GM18505 (cell line): ENCODE results near the gene PLCD1.

Experiments
- ATAC-seq: cut with Tn5 transposase; IDR thresholded peaks from one replicate; pipeline ENCODE4 v1.9.1; 2021; ENCODE audit not compliant: unreplicated experiment
- POLR2A ChIP-seq: IDR thresholded peaks from 4 replicates; pipeline ENCODE4 v1.6.1; 2011; ENCODE audit warnings: borderline replicate concordance; ENCODE audit not compliant: insufficient read depth, insufficient read length; ENCODE audit errors: extremely low read depth

PLCD1 gene

DNA sequence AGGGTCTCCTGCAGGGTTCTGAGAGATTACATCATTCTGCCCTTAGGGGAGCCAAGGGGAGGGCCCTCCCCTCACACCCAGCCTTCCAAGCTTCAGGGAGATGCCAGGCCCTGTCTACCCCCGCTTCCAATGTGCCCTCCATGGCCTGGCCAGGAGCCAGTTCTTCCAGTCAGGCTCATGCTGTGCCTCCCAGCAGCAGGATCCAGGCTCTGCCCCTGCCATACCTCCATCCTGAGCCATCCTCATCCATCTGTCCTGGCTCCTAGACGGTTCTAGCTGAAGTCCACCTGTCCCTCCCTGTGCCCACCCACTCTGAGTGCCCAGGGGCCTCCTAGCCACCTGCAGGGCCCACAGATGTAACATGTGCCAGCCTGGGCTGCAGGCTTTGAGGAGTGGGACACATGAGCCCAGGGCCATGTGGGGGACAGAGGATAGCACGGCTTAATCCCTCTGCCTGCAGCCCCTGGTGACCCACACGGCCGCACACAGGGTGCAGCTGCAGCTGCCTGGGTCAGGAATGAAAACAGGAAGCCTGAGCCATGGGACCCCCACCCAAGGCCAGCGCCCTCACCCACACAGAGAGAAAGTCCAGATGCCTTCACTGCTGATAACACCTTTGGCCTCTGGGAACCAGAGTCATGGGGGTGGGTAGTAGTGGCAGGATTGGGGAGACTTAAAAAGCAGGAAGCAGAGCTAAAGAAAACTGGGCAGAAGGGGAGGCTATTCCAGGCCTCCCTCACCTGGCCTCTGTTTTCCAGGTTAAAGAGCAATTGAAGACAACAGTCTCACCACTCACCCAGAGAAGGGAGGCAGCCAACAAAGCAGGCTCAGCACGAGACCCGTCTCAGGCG is 11.8 kb downstream of the PLCD1 start:
- TF ChIP-seq POLR2A = no peak
- ATAC-seq = no peak

DNA sequence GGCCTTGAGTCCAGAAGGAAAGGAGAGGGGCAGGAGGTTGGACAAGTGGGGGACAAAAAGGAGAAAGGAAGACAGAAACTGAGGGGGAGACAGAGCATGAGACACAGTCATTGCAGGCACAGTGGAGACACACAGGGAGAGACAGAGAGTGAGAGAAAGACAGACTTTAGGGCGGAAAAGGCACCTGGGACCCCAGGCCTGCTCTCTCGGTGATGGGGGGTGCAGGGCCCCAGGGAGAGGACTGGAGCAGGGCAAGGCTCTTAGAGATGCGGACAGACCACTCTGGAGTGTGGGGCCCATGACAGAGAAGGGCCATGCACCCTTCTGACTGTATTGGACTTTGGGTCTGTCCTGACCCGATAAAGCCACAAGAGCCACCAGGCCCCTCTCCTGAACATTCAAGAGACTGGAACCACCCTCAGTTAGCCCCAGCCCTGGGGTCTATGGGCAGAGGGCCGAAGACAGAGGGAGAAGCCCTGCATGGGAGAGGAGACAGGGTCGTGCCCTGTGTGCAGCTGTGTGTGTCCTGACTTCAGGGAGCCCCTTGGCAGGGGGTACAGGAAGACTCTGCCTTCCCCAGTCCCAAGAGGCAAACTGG is 12.5 kb downstream of the PLCD1 start:
- TF ChIP-seq POLR2A = no peak
- no peak for ATAC-seq

DNA sequence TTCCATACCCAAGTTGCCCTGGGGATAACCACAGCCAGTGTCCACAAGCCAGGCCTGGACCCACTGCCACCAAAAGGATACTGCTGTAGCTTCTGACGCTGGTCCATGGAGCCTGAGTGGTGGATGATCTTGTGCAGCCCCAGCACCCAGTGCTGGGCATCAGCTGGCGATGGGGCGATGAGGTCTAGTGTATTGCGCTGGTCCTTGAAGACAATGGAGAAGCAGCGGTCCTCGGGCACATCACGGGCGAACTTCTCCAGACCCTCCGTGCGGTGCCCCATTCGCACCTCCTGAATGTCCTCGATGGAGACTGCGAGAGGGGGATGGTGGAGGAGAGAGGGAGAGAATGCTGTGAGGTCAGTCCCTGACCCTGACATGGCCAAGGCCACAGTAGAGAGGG is 13.0 kb downstream of the PLCD1 start:
- TF ChIP-seq POLR2A = no peak
- ATAC-seq = no peak

DNA sequence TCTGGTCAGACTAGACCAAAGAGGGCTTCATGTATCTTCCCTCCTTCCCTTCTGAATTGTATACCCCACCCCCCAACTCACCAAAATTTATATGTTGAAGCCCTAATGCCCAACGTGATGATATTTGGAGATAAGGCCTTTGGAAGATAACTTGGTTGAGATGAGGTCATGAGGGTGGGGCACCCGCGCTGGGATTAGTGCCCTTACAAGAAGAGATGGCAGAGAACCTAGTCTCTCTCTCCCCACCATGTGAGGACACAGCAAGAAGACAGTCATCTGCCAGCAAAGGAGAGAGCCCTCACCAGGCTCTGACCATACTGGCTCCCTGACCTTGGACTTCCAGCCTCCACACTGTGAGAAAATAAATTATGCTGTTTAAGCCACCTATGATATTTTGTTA is 13.5 kb downstream of the PLCD1 start:
- no peak for ATAC-seq
- TF ChIP-seq POLR2A = no peak

DNA sequence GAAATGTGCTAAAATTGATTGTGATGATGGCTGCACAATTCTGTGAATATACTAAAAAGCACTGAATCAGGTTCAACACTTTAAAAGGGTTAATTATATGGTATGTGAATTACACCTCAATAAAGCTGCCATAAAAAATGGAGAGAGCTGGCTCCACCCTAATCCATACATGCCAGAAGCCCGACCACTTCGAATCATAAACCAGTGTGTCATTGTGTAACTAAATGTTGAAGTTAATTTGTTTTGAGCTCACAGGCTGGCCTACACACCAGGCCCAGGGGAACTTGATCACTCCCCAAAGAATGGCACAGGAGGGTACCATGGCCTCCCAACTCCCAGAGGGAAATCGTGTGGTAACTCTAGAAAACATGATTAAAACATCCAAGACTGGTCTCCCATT is 14.0 kb downstream of the PLCD1 start:
- no peak for TF ChIP-seq POLR2A
- no peak for ATAC-seq

DNA sequence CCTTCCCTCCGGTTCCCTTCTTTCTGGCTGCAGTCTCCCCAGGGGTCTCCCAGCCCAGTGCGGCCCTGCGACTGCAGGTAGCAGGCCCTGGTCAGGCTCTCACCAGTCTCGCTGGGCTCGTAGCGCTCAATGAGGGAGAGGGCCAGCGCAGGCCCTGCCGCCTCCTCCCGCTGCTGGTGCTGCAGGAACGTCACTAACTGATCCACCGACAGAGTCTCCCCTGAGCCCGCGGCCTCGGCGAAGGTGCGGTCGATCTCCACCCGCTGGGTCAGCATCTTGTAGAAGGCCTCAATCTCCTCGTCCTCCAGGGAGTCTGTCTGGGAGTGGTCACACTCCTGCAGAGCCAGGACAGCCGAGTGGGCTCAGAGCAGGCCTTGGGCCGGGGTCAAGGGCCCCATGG is 18.3 kb downstream of the PLCD1 start:
- no peak for ATAC-seq
- no peak for TF ChIP-seq POLR2A

DNA sequence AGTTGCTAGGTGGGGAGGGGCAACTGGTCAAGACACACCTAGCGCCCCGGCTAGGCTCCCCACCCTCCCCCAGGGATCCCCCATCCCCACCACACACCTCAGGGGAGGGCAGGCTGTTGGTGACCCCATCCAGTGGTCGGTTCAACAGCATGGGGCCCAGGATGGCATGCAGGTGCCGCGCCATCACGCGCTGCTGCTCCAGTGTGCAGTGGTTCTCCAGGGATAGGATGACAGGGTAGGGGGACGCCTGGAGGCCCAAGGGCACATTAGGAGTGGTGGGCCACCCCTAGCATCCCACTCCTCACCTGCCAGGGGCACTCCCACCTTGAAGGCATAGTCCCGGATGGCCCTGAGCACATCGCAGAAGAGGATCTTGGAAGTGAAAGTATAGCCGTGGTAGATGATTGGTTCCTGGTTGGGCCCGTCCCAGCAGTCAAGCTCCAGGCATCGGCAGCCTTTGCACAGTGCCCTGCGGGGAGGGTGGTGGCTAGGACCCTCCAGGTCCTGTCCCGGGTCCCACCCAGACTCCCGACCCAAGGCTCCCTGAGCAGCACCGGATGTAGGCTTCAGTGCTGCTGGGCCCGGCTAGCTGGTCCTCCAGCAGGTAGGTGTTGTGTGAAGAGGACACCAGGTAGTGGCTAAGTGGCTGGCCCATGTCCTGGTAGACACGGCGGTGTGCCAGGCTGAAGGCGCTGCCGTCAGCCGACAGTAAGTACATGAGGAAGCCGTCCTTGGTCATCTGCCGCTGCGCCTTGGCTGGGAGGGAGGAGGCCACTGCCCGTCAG is 19.4 kb downstream of the PLCD1 start:
- no peak for ATAC-seq
- no peak for TF ChIP-seq POLR2A

DNA sequence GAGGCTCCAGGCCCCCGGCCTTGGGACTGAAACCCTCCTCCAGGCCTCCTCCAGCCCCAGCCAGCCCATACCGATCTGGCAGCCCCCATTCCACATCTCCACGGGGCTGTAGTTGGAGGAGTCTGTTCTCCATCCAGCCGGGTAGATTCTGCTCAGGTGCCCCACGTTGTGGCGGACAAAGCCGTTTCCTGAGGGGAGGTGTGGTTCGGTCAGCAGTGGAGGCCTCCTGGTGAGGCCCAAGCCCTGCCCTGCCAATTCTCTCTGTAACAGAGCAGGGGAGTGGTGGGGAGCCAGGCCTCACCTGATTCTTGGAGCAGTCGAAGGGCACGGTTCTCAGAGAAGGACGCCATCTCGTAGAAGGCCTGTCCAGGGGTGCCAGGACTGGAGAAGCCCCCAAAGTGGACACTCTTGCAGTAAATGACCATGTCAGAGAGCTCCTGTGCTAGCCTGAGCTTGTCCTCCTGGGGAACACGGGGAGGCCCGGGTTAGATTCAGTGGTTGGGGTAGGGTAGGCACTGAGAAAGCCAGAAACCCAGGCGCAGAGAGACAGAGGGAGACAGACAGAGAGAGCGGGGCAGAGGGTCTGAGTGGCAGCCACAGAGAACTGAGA is 20.4 kb downstream of the PLCD1 start:
- TF ChIP-seq POLR2A = no peak
- no peak for ATAC-seq

DNA sequence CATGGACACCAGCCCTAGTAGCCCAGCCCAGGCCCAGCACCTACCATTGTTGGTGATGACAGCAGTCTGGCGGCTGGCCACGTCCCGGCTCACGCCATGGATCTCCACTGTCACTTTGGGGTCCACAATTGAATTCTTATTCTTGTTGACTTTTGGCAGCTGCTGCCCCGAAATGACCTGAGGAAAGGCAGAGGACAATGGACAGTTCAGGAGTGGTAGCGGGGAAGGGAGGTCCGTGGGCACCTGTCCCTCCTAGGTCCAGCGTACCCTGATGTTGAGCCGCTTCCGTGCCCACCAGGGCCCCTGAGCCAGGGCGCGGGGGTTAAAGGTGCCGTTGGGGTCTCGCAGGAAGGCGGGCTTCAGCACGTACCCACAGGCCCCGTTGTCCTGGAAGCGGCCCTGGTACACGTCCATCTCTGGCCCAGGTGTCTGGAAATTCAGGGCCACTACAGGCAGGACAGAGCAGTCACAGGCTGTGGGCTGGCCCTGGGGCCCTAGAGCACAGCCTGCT is 21.2 kb downstream of the PLCD1 start:
- TF ChIP-seq POLR2A = no peak
- no peak for ATAC-seq

DNA sequence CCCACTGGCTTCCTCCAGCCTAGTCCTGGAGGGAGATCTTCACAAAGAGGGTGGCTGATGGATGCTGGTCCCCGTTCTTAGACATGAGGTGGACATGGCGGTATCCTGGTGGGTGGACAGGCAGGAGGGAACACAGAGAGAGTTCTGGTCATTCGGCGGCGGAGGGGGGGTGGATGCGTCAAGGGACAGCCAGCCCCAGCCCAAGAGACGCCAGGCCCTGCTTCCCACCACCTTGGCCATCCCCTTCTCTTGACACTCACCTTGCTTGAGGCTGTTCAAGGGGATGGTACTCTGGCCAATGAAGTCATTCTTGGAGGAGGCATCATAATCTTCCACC is 21.7 kb downstream of the PLCD1 start:
- ATAC-seq = no peak
- TF ChIP-seq POLR2A = no peak

DNA sequence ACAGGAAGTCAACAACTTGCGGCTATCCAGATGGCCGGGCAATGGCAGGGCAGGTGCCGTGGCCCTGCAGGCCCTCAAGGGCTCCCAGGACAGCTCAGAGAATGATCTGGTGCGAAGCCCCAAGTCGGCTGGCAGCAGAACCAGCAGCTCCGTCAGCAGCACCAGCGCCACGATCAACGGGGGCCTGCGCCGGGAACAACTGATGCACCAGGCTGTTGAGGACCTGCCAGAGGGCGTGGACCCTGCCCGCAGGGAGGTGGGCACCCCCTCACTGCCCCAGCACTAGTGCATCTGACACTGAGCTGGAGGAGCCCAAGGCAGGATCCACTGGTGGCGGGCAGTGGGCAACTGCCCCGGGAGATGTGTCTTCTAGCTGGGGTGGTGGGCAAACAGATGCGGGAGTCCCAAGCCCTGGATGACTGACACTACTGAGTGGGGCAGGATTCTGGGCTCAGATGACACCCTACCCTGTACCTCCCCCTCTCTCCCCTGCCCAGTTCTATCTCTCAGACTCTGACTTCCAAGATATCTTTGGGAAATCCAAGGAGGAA is 22.9 kb downstream of the PLCD1 start:
- TF ChIP-seq POLR2A = no peak
- ATAC-seq = no peak

DNA sequence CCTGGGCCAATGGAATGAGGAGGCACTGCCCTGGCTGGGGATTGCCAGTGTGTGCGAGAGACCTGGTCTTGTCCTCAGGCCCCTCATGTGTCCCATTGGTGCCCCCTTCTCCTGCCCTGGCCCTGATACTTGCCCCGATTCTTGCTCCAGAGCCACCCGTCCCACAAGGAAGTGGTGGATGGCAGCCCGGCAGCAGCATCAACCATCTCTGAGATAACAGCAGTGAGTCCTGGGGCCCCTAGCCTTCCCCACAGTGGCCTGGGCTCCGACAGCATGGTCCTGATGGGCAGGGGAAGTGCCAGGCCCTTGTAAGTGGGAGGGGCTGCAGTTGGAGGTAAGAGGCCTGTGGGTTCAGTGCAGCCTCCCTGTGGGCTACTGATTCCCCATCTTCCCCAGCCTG is 23.4 kb downstream of the PLCD1 start:
- no peak for ATAC-seq
- no peak for TF ChIP-seq POLR2A
